ENCODE results near the gene HVCN1. TPM values are rescaled to one million over a fixed set of nuclear protein-coding genes. Genes with fewer than 3 reads are reported as not detected.
"Not testable (repeated sequence)": the region's sequence is repeated elsewhere in the genome, so short reads cannot be mapped to it uniquely, and the experiment has no call there.

The HVCN1 gene
- total RNA-seq, 1 donor from 2014 or later: 1.9 TPM

DNA sequence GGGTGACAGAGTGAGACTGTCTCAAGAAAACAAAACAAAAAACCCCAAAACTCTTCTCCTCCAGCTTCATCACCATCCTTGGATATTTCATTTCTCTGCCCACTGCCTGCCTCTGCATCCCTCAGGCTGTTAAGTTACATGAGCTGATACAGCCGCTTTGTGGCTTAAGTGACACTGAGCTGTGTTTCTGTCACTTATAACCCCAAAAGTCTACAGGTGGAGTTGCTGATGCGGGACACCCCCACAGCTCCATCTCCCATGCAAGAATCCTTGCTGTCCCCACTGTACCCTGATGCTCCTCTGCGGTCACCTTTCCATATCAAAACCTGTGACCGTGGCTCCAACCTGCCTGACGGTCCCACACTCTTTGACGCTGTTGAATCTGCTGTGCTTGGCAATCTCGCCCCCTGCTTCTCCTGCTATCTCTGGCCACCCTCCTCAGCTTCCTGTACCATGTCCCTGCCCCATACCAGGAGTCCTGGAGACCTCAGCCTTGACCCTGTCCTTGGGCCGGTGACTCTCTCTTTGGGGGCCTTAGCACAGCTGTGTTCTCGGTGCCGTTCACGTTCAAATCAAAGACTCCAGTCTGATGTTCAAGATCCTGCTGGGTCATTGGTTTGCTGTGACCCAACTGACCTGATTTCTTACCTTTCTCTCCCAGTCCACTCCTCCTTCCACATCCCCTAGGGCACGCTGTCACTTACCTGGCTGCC is 20.3 kb downstream of the HVCN1 start:
- no peak for DNase-seq (ENCODE audit: extremely low read depth, low read depth, low spot score)

- DNase-seq (ENCODE audit: extremely low read depth, low read depth, low spot score): no peak
These were observed 21.2 kb downstream of the HVCN1 start for GRCh38 chr12:110667671-110668070.

GRCh38 chr12:110666892-110667291 is 22.0 kb downstream of the HVCN1 start:
- no peak for DNase-seq (ENCODE audit: extremely low read depth, low read depth, low spot score)

DNA sequence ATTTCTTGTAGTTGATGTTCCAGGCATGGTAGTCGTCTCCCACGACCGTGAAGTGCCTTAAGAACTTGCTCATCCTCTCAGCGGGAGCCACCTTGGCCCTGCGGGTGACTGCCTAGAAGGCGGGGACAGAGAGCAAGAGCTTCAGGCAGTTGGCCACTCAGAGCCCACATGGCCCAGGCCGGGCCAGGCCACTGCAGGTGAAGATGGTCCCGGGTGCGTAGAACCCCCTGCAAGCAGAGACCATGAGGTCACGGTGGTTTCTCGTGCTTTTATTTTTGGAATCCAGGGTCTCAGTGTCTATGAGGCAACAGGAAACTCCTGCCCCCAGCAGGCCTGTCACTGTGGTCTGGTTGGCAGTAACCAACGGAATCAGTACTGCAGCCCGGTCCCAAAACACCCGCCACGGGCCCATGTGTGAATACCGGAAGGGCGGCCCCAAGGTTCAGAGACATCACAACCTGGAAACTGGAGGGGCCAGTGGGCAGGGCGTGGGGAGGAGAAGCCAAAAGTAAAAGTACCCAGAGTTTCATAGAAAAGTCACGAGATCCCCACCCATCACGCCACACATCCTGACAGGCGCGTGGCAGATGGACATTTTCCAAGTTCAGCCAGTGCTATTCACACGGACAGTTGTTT is 27.5 kb downstream of the HVCN1 start:
- DNase-seq (ENCODE audit: extremely low read depth, low read depth, low spot score): no peak

- DNase-seq (ENCODE audit: extremely low read depth, low read depth, low spot score): no peak
These were observed 30.0 kb downstream of the HVCN1 start for GRCh38 chr12:110658878-110659277.

DNA sequence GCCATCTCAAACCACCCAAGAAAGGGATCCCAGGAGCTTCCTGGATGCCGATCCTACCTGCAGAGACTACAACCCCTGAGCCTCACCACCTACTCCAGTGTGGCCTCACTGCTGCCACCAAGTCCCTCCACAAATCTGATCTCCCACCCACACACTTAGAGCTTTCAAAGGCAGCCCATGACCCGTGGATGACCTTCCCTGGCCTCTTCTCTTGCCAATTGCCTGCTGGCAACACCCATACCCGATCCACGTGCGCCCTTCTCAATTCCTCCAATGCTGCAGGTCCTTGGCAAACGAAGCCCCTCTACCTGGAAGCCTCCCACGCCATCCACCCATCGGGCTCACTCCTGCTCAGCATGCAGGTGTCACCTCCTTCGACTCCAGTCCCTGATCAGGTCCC is 30.7 kb downstream of the HVCN1 start:
- no peak for DNase-seq (ENCODE audit: extremely low read depth, low read depth, low spot score)

GRCh38 chr12:110657747-110658146 is 31.2 kb downstream of the HVCN1 start:
- no peak for DNase-seq (ENCODE audit: extremely low read depth, low read depth, low spot score)

DNA sequence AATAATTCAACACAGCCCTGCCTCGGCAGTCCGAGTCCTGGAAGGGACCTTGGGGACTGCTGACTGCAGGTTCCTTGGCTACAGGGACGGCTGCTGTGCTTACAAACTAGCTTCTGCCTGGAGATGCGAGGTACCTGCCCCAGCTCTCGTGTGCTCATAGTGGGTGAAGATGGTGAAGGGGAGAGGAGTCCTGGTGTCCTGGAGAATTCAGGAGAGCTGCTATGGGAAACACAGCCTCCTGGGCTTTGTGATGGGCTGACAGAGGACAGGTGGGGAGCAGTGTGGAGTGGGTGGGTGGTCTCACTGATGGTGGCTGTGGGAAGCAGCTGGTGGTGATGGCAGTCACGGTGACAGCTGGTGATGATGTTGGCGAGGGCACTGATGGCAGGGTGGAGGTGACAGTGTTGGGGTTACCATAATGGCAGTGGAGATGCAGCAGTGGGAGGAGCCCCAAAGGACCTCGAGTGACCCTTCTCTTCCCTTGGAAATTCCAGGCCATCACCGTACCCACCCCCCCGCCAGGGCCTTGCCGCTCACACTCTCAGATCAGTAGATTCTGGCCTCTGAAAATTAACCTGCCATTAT is 32.8 kb downstream of the HVCN1 start:
- DNase-seq (ENCODE audit: extremely low read depth, low read depth, low spot score): no peak

DNA sequence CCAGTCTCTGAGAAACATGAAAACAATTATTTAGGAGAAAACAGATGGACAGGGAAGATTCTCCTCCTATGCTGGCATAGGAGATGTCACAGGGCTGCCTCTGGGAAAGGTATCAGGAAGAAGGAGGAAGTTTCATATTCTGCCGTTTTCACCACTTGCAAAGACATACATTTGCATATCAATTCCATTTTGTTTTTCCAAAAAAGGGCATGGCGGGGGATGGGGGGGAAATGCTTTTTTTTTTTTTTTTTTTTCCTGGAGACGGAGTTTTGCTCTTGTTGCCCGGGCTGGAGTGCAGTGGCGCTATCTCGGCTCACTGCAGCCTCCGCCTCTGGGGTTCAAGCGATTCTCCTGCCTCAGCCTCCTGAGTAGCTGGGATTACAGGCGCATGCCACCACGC is 34.7 kb downstream of the HVCN1 start:
- DNase-seq (ENCODE audit: extremely low read depth, low read depth, low spot score): not testable (repeated sequence)

GRCh38 chr12:110649341-110649847 is 39.5 kb downstream of the HVCN1 start:
- DNase-seq (ENCODE audit: extremely low read depth, low read depth, low spot score): no peak

DNA sequence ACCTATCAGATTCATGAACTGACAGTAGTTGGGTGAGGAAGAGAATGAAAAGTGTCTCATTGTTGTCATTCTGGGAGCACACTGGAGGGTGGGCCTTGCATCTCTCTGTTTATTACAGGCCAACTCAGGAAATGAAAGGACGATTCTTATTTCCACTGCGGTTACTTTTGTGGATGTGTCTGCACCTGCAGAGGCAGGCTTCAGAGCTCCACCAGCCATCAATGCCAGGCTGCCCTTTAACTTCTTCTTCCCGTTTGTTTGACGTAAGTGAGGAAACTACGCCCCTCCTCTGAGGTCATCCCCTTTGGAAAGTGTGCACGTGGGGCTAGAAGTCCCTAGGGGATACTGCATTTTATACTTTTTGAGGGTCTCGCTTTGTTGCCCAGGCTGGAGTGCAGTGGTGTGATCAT is 41.3 kb downstream of the HVCN1 start:
- DNase-seq (ENCODE audit: extremely low read depth, low read depth, low spot score): no peak

GRCh38 chr12:110641521-110641920 is 47.4 kb downstream of the HVCN1 start:
- DNase-seq (ENCODE audit: extremely low read depth, low read depth, low spot score): no peak

GRCh38 chr12:110640275-110641025 is 48.5 kb downstream of the HVCN1 start:
- DNase-seq (ENCODE audit: extremely low read depth, low read depth, low spot score): no peak

DNA sequence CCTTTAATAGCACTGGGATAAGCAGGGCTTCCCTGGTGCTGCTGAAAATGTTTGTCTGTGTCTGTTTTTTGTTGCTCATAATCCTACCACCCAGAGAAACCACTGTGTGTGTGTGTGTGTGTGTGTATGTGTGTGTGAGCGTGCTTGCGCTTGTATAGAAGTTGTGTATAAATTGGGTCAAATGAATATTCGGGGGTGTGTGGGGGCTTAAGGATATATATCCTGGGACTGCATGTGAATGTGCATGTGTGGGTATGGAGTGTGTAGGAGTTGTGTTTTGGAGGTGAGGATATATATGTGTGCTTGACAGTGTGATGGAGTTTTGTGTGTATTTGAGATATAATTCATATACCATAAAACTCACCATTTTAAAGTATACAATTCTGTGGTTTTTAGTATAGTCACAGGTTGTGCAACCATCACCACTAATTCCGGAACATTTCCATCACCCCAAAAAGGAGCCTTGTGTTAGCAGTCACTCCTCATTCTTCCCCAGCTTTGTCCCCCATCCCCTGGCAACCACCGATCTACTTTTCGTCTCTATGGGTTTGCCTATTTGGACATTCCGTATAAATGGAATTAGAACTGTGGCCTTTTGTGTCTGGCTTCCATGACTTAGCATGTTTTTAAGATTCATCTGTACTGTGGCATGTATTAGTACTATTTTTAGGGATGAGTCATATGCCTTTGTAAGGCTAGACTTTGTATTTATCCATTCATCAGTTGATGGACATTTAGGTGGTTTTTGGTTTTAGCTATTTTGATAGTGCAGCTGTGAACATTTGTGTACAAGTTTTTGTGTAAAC is 49.4 kb downstream of the HVCN1 start:
- DNase-seq (ENCODE audit: extremely low read depth, low read depth, low spot score): no peak

- DNase-seq (ENCODE audit: extremely low read depth, low read depth, low spot score): no peak
These were observed 50.1 kb downstream of the HVCN1 start for GRCh38 chr12:110638796-110639195.

DNA sequence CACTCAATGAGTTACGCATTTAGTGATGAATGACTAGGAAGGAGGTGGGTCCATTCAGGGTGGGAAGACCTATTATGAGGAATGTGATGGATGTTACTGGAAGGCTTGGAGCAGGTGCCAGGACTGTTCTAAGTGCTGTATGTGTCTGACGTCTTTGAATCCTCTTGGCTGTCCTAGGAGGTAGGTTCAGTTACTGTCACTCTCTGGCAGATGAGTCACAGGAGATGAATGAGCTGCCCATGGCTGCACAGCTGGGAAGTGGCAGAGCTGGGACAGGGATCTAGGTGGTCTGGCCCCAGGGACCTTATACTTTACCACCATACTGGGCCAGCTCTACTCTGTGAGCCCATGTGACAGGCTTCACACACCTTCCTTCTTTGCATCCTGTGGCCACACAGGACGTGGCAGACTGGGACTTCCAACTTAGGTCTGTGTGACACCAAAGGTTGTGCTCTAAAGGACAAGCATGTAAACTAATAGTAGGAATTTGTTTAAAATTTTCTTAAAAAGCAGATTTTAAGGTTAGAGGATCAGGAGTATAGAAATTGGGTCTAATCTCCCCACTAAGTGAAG is 51.0 kb downstream of the HVCN1 start:
- DNase-seq (ENCODE audit: extremely low read depth, low read depth, low spot score): no peak

DNA sequence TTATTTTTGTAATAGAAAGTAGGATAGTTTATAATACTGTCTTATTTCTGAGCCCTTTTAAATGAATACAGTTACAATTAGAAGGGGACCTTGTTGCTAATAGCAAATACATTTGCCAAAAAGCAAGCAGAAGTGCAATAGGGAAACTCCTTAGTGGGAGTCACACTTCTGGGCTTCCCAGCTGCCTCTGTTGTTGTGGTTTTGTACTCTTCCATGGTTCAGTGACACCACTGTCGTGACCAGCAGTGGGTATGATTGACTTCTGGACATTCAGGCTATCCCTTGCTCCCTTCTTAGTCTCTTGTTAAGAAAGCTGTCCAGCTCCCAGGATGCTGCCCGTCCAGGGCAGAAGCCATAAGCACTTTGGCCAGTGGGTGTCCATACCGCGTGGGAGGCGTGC is 52.4 kb downstream of the HVCN1 start:
- DNase-seq (ENCODE audit: extremely low read depth, low read depth, low spot score): no peak

GRCh38 chr12:110635055-110635454 is 53.9 kb downstream of the HVCN1 start:
- no peak for DNase-seq (ENCODE audit: extremely low read depth, low read depth, low spot score)

DNA sequence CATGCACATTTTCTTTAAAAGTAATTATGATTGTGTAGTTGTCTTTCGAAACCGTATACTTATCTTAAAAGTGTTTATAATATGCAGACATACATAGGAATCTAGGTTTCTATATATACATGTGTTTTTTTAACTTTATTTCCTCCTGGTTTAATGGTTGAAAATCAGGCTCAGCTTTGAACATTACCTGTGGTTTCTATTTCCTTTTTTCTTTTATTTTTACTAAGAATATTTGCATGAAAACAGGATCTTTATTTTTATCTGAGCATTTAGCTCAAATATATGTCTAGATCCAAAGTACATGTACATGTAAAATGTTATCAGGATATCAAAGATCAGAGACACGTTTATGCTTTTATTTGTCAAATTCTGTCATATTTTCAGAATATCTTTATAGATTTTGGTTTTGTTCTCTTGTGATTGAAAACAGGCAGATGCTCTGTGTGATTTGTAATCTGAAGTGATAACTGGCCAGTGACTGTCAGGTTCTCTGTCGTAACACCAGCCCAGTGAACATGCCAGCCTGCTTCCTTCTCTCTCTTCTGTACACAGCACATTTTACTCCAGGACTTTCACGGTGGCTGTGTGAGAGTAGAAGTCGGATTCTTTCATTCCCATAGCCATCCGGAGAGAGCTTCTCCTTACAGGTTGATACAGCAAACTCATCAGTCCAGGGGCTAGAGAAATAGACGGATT is 61.3 kb downstream of the HVCN1 start:
- no peak for DNase-seq (ENCODE audit: extremely low read depth, low read depth, low spot score)

DNA sequence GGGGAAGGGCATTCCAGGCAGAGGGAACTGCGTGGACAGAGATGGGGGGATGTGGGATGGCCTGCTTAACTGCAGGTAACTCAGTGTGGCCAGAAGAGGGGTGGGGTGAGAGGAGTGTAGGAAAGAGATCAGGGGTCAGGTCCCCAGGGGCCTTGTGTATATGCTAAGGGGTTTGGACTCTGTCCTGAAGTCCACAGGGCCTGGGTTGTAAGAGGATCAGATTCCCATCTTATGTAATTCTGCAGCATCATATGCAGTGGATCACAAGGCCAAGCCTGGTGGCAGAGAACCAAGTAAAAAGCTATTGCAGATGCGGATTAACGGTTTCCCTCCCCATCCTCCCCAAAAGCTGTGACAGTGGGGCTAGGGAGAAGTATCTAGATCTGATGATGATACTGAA is 66.3 kb downstream of the HVCN1 start:
- no peak for DNase-seq (ENCODE audit: extremely low read depth, low read depth, low spot score)
